OCI-M2 (cell line): ENCODE results near the gene MAP3K2.
A peak's percentile ranks its signal among the peaks of the same experiment; 100 is the strongest.

Experiments used
- DNase-seq: peaks from one replicate; lab custom pipeline; 2025; ENCODE audit not compliant: unreplicated experiment; lab: John Stamatoyannopoulos, UW

MAP3K2 gene

GRCh38 chr2:127387655-127388422 lies at the start of gene MAP3K2:
MAP3K2 (minus strand) TSS chr2:127387975; CDS start chr2:127343129, 44,846 bp downstream.
- peak; percentile 58 for DNase-seq

DNA sequence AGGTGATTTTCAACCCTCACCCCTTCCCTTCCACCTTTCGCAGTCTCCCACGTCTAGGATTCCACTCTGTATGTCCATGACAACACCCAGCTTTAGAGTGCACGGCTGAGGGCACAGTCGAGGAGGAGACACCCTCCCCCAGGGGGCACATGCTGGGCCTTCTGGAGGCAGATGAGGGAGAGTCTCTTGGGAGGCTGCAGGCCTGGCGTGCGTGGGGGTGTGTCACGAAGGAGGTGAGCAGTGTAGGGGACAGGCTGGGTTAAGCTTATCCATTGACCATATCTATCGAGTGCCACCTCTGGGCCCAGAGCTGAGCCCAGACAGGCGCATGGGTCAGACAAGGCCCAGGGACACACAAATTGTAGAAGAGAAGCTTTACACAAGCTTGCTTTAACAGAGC lies 49.3 kb upstream of the MAP3K2 start:
- no peak for DNase-seq

- no peak for DNase-seq
Observed at GRCh38 chr2:127434515-127434914, 46.7 kb upstream of the MAP3K2 start.

GRCh38 chr2:127431408-127432023 lies 43.7 kb upstream of the MAP3K2 start:
- no peak for DNase-seq

DNA sequence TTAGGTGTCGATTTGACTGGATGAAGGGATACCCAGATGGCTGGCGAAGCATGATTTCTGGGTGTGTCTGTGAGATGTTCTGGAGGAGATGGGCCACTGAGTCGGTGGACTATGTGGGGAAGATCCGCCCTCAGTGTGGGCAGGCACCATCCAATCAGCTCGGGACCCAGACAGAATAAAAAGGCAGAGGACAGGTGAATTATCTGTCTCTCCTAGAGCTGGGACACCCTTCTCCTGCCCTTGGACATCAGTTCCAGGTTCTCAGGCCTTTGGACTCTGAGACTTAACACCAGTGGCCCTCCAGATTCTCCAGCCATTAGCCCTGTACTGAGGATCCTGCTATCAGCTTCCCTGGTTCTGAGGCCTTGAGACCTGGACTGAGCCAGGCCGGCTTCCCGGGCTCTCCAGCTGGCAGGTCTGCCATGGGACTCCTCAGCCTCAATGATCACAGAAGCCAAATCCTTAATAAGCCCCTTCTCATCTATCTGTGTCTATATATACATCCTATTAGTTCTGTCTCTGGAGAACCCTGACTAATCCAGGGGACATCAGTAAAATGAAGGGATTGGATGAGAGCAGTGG lies 42.2 kb upstream of the MAP3K2 start:
- DNase-seq: no peak

- no peak for DNase-seq
Observed at GRCh38 chr2:127429291-127429690, 41.5 kb upstream of the MAP3K2 start.

DNA sequence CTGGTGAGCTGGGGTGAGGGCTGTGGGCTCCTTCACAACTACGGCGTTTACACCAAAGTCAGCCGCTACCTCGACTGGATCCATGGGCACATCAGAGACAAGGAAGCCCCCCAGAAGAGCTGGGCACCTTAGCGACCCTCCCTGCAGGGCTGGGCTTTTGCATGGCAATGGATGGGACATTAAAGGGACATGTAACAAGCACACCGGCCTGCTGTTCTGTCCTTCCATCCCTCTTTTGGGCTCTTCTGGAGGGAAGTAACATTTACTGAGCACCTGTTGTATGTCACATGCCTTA lies 41.0 kb upstream of the MAP3K2 start:
- no peak for DNase-seq

- no peak for DNase-seq
Observed at GRCh38 chr2:127428057-127428814, 40.5 kb upstream of the MAP3K2 start.

DNA sequence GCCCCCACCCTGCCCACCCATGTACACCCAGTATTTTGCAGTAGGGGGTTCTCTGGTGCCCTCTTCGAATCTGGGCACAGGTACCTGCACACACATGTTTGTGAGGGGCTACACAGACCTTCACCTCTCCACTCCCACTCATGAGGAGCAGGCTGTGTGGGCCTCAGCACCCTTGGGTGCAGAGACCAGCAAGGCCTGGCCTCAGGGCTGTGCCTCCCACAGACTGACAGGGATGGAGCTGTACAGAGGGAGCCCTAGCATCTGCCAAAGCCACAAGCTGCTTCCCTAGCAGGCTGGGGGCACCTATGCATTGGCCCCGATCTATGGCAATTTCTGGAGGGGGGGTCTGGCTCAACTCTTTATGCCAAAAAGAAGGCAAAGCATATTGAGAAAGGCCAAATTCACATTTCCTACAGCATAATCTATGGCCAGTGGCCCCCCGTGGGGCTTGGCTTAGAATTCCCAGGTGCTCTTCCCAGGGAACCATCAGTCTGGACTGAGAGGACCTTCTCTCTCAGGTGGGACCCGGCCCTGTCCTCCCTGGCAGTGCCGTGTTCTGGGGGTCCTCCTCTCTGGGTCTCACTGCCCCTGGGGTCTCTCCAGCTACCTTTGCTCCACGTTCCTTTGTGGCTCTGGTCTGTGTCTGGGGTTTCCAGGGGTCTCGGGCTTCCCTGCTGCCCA lies 39.7 kb upstream of the MAP3K2 start:
- DNase-seq: no peak

DNA sequence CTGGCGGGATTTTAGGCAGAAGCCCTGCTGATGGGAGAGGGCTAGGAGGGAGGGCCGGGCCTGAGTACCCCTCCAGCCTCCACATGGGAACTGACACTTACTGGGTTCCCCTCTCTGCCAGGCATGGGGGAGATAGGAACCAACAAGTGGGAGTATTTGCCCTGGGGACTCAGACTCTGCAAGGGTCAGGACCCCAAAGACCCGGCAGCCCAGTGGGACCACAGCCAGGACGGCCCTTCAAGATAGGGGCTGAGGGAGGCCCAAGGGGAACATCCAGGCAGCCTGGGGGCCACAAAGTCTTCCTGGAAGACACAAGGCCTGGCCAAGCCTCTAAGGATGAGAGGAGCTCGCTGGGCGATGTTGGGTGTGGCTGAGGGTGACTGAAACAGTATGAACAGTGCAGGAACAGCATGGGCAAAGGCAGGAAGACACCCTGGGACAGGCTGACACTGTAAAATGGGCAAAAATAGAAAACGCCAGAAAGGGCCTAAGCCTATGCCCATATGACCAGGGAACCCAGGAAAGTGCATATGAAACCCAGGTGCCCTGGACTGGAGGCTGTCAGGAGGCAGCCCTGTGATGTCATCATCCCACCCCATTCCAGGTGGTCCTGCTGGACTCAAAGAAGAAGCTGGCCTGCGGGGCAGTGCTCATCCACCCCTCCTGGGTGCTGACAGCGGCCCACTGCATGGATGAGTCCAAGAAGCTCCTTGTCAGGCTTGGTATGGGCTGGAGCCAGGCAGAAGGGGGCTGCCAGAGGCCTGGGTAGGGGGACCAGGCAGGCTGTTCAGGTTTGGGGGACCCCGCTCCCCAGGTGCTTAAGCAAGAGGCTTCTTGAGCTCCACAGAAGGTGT lies 39.0 kb upstream of the MAP3K2 start:
- no peak for DNase-seq

- DNase-seq: no peak
Observed at GRCh38 chr2:127425540-127426490, 38.0 kb upstream of the MAP3K2 start.

- DNase-seq: no peak
Observed at GRCh38 chr2:127424598-127425520, 37.1 kb upstream of the MAP3K2 start.

- DNase-seq: no peak
Observed at GRCh38 chr2:127423880-127424279, 36.1 kb upstream of the MAP3K2 start.

DNA sequence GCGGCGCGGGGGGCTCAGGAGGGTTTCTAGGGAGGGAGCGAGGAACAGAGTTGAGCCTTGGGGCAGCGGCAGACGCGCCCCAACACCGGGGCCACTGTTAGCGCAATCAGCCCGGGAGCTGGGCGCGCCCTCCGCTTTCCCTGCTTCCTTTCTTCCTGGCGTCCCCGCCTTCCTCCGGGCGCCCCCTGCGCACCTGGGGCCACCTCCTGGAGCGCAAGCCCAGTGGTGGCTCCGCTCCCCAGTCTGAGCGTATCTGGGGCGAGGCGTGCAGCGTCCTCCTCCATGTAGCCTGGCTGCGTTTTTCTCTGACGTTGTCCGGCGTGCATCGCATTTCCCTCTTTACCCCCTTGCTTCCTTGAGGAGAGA lies 35.7 kb upstream of the MAP3K2 start:
- DNase-seq: no peak

GRCh38 chr2:127422559-127423477 lies 35.0 kb upstream of the MAP3K2 start:
- no peak for DNase-seq

GRCh38 chr2:127421871-127422558 lies 34.2 kb upstream of the MAP3K2 start:
- DNase-seq: no peak
